H1 (cell line): ENCODE measurements around the gene APOL3. TPM values are rescaled to one million over a fixed set of nuclear protein-coding genes. Genes with fewer than 3 reads are reported as not detected.

Source experiments
- CTCF ChIA-PET: fragments of 300-600 bp; sonication (Branson Sonifier 250); formaldehyde crosslinking; loops from one replicate; lab custom pipeline; 2021; ENCODE audit not compliant: partially characterized antibody; lab: Charles Lee
- POLR2A ChIA-PET: fragments of 300-600 bp; sonication (Branson Sonifier 250); formaldehyde crosslinking; loops from one replicate; lab custom pipeline; 2021; ENCODE audit warnings: inconsistent platforms; ENCODE audit not compliant: partially characterized antibody; lab: Charles Lee
- DNase-seq, 2 experiments: peaks; one replicate each; pipeline versions ENCODE4 v3.0.0 to v3.0.0-alpha.2; 2010 to 2022; ENCODE audit warnings: low spot score in 2 of 2, low read depth in 1 of 2, mixed read lengths in 1 of 2
- FAIRE-seq: peaks from 2 replicates; lab custom pipeline; 2011; peaks lifted over from hg19 to GRCh38; lab: Jason Lieb, UNC
- H2AFZ ChIP-seq: 2 replicates; pipeline ENCODE4 v1.8.1; 2012; ENCODE audit warnings: low read length, inconsistent platforms
- H2AK5ac ChIP-seq: 2 replicates; pipeline ENCODE4 v1.6.1; 2013; ENCODE audit warnings: low read depth, low read length
- H2BK120ac ChIP-seq: replicated peaks from 2 replicates; pipeline ENCODE3; 2013; ENCODE audit warnings: low read depth, low read length, inconsistent platforms
- H2BK12ac ChIP-seq: 2 replicates; pipeline ENCODE4 v1.6.1; 2013; ENCODE audit warnings: low read depth, low read length
- H2BK15ac ChIP-seq: 2 replicates; pipeline ENCODE4 v1.6.1; 2013; ENCODE audit warnings: low read length
- H2BK20ac ChIP-seq: 2 replicates; pipeline ENCODE4 v1.6.1; 2013; ENCODE audit warnings: low read length
- H2BK5ac ChIP-seq: 2 replicates; pipeline ENCODE4 v1.6.1; 2013; ENCODE audit warnings: low read depth, low read length
- H3K14ac ChIP-seq: 2 replicates; pipeline ENCODE4 v1.6.1; 2013; ENCODE audit warnings: inconsistent platforms; ENCODE audit not compliant: insufficient read length
- H3K18ac ChIP-seq: 2 replicates; pipeline ENCODE4 v1.6.1; 2013; ENCODE audit warnings: low read length; ENCODE audit errors: extremely low read depth
- H3K23ac ChIP-seq: 2 replicates; pipeline ENCODE4 v1.6.1; 2013; ENCODE audit warnings: inconsistent platforms; ENCODE audit not compliant: insufficient read length
- H3K23me2 ChIP-seq: 2 replicates; pipeline ENCODE4 v1.6.1; 2013; ENCODE audit warnings: low read depth, low read length
- H3K27ac ChIP-seq: 2 replicates; pipeline ENCODE4 v1.6.1; 2011; ENCODE audit warnings: low read depth, low read length, inconsistent platforms
- H3K27me3 ChIP-seq, 4 experiments: replicated peaks in 1 of 4; 1 replicate in 1 of 4; 2 replicates in 3 of 4; pipeline versions ENCODE4 v1.6.1 to v1.8.1; 2011 to 2013; ENCODE audit warnings: low read length in 3 of 4, mild to moderate bottlenecking in 3 of 4, inconsistent platforms in 2 of 4, mixed read lengths in 2 of 4, moderate library complexity in 1 of 4; ENCODE audit not compliant: control insufficient read depth in 3 of 4, insufficient read depth in 3 of 4; ENCODE audit errors: extremely low read depth in 1 of 4
- H3K36me3 ChIP-seq, 4 experiments: 2 replicates each; pipeline versions ENCODE4 v1.6.1 to v1.8.1; 2011 to 2013; ENCODE audit warnings: mild to moderate bottlenecking in 4 of 4, low read length in 3 of 4, moderate library complexity in 2 of 4, control low read depth in 1 of 4, inconsistent platforms in 1 of 4; ENCODE audit not compliant: insufficient read depth in 4 of 4, control insufficient read depth in 2 of 4
- H3K4ac ChIP-seq: replicated peaks from 2 replicates; pipeline ENCODE3; 2013; ENCODE audit warnings: low read length, low read depth, mixed read lengths, inconsistent platforms; ENCODE audit not compliant: insufficient read length
- H3K4me1 ChIP-seq, 4 experiments: replicated peaks in 1 of 4; 1 replicate in 1 of 4; 2 replicates in 3 of 4; pipeline versions ENCODE4 v1.6.1 to v1.8.1; 2011 to 2013; ENCODE audit warnings: low read length in 3 of 4, inconsistent platforms in 2 of 4, mixed read lengths in 1 of 4; ENCODE audit not compliant: insufficient read depth in 4 of 4, control insufficient read depth in 3 of 4
- H3K4me2 ChIP-seq, 2 experiments: 2 replicates each; pipeline versions ENCODE4 v1.6.1 to v1.8.1; 2011 to 2013; ENCODE audit warnings: low read depth in 2 of 2, low read length in 2 of 2, control low read depth in 1 of 2, inconsistent platforms in 1 of 2, mild to moderate bottlenecking in 1 of 2; ENCODE audit not compliant: insufficient read depth in 1 of 2
- H3K4me3 ChIP-seq, 4 experiments: fragments of 200-600, 300-600 bp in 1 of 4; sonication (generic), shearing (Covaris generic), sonication (Bioruptor Twin) in 1 of 4; 2 replicates each; pipeline versions ENCODE4 v1.5.1 to v1.8.1; 2011 to 2016; ENCODE audit warnings: low read length in 4 of 4, low read depth in 3 of 4, control low read depth in 2 of 4, inconsistent platforms in 2 of 4, mild to moderate bottlenecking in 2 of 4, mixed read lengths in 1 of 4, moderate library complexity in 1 of 4; ENCODE audit not compliant: insufficient read depth in 2 of 4; ENCODE audit errors: extremely low read depth in 1 of 4
- H3K56ac ChIP-seq: replicated peaks from 2 replicates; pipeline ENCODE3; 2013; ENCODE audit warnings: low read depth, mild to moderate bottlenecking, mixed read lengths, low read length, inconsistent platforms; ENCODE audit not compliant: insufficient read length
- H3K79me1 ChIP-seq: 2 replicates; pipeline ENCODE4 v1.6.1; 2013; ENCODE audit warnings: low read depth, low read length, control low read depth
- H3K79me2 ChIP-seq, 2 experiments: 2 replicates each; pipeline versions ENCODE4 v1.6.1 to v1.8.1; 2012 to 2013; ENCODE audit warnings: low read length in 2 of 2, mild to moderate bottlenecking in 2 of 2, inconsistent platforms in 1 of 2; ENCODE audit not compliant: insufficient read depth in 2 of 2, control insufficient read depth in 1 of 2
- H3K9ac ChIP-seq, 4 experiments: replicated peaks in 1 of 4; 1 replicate in 1 of 4; 2 replicates in 3 of 4; pipeline versions ENCODE4 v1.6.1 to v1.8.1; 2011 to 2013; ENCODE audit warnings: low read depth in 3 of 4, low read length in 3 of 4, control low read depth in 2 of 4, mild to moderate bottlenecking in 2 of 4, moderate library complexity in 2 of 4, inconsistent platforms in 1 of 4; ENCODE audit errors: extremely low read depth in 1 of 4
- H3K9me3 ChIP-seq, 2 experiments: 2 replicates each; pipeline versions ENCODE4 v1.6.1 to v1.8.1; 2012 to 2013; ENCODE audit warnings: mild to moderate bottlenecking in 2 of 2, moderate library complexity in 2 of 2, control low read depth in 1 of 2, inconsistent platforms in 1 of 2, low read depth in 1 of 2, low read length in 1 of 2, mixed read lengths in 1 of 2; ENCODE audit not compliant: insufficient read depth in 2 of 2
- H4K20me1 ChIP-seq, 2 experiments: replicated peaks in 1 of 2; 2 replicates each; pipeline versions ENCODE3 to v1.8.1; 2011 to 2013; ENCODE audit warnings: inconsistent platforms in 2 of 2, low read length in 2 of 2, mild to moderate bottlenecking in 1 of 2; ENCODE audit not compliant: insufficient read depth in 2 of 2, control insufficient read depth in 1 of 2
- H4K5ac ChIP-seq: 2 replicates; pipeline ENCODE4 v1.6.1; 2013; ENCODE audit warnings: low read length, low read depth, mixed read lengths, inconsistent platforms; ENCODE audit not compliant: insufficient read length
- H4K8ac ChIP-seq: 2 replicates; pipeline ENCODE4 v1.8.0; 2013; ENCODE audit warnings: mild to moderate bottlenecking, moderate library complexity, low read length, inconsistent platforms; ENCODE audit not compliant: insufficient read depth; ENCODE audit errors: extremely low read depth
- H4K91ac ChIP-seq: replicated peaks from 2 replicates; pipeline ENCODE3; 2013; ENCODE audit warnings: low read length, mixed read lengths, inconsistent platforms; ENCODE audit not compliant: insufficient read length
- BCL11A ChIP-seq, 2 experiments: IDR thresholded peaks; one replicate each; pipeline ENCODE4 v1.6.1; 2011; ENCODE audit warnings: low read depth in 2 of 2, low read length in 2 of 2, mild to moderate bottlenecking in 2 of 2
- BRCA1 ChIP-seq: IDR thresholded peaks from 2 replicates; pipeline ENCODE4 v1.6.1; 2012; ENCODE audit warnings: low read depth, low read length, improper control_type of control experiment
- CHD1 ChIP-seq: IDR thresholded peaks from 2 replicates; pipeline ENCODE4 v1.6.1; 2012; ENCODE audit warnings: low read depth, low read length, improper control_type of control experiment
- CTBP2 ChIP-seq: IDR thresholded peaks from 2 replicates; pipeline ENCODE4 v1.7.0; 2011; ENCODE audit warnings: borderline replicate concordance, mild to moderate bottlenecking, moderate library complexity, mixed read lengths, low read length; ENCODE audit not compliant: insufficient read depth, insufficient read length
- GABPA ChIP-seq: IDR thresholded peaks from 2 replicates; pipeline ENCODE4 v1.6.1; 2011; ENCODE audit warnings: mild to moderate bottlenecking, low read length, moderate library complexity, borderline replicate concordance; ENCODE audit not compliant: insufficient read depth
- RAD21 ChIP-seq, 2 experiments: IDR thresholded peaks in 1 of 2; conservative IDR thresholded peaks in 1 of 2; 2 replicates each; pipeline ENCODE4 v1.6.1; 2011; ENCODE audit warnings: low read depth in 2 of 2, low read length in 2 of 2, improper control_type of control experiment in 1 of 2, inconsistent platforms in 1 of 2, mild to moderate bottlenecking in 1 of 2, moderate library complexity in 1 of 2
- RNF2 ChIP-seq: fragments of 200-900, 300-1000 bp; sonication (generic); IDR thresholded peaks from 2 replicates; pipeline ENCODE4 v1.7.1; 2016; ENCODE audit warnings: borderline replicate concordance, low read depth, mild to moderate bottlenecking, antibody characterized with exemption, low read length; ENCODE audit not compliant: poor library complexity, severe bottlenecking; ENCODE audit errors: missing control alignments
- WGBS, 2 experiments: shearing (Covaris generic) in 1 of 2; methylation state at CpG; one replicate each; pipeline versions ENCODE4 v1.1.6 to v1.1.7; 2013 to 2015; ENCODE audit warnings: low lambda C conversion rate in 2 of 2, mixed read lengths in 2 of 2, inconsistent platforms in 1 of 2, low coverage in 1 of 2, missing lambda C conversion rate in 1 of 2; ENCODE audit not compliant: insufficient replicate concordance in 2 of 2, insufficient coverage in 1 of 2, insufficient read length in 1 of 2; ENCODE audit errors: extremely low coverage in 1 of 2, missing lambda C conversion rate in 1 of 2; 5-methylcytosine and 5-hydroxymethylcytosine counted together
- polyA plus RNA-seq, 7 experiments: library from polyadenylated mRNA; depleted of rRNA in 3 of 7; stranded (reverse) in 5 of 7; unstranded in 2 of 7; fragments of >200 nt in 5 of 7; fragments of 200-250 nt in 2 of 7; gene quantifications; 1 replicate in 5 of 7; 2 replicates in 1 of 7; 4 replicates in 1 of 7; pipeline versions ENCODE4 v1.2.1 to v1.2.3, GENCODE V29; 2011 to 2013; ENCODE audit warnings: missing spikeins in 2 of 7, mixed read lengths in 2 of 7
- total RNA-seq: library from RNA; stranded (reverse); fragmentation: NEBNext Ultra II Directional; extraction: Animal tissue kit (Norgen Biotek cat#: 25700); gene quantifications from 2 replicates; pipeline ENCODE4 v1.2.1, GENCODE V29; 2021

The APOL3 gene
- total and polyA plus RNA-seq, 2 of the 8 experiments (the other 6 are each of a cell fraction or from before 2014, with no cell fraction given) = 0.12 TPM; not detected in 1

DNA sequence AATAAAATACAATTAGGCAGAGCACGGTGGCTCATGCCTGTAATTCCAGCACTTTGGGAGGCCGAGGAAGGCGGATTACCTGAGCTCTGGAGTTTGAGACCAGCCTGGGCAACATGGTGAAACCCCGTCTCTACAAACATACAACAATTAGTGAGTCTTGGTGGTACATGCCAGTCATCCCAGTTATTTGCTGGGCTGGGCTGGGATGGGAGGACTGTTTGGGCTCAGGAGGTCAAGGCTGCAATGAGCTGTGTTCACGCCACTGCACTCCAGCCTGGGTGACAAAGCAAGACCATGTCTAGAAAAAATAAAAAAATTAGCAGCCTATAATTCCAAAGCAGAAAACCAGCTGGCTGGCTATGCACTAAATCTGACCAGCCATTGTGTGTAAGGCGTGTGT, 35.1 kb downstream of the APOL3 start:
- H4K91ac ChIP-seq = no peak overlapping the region
- FAIRE-seq = no peak
- no peak overlapping the region for H3K23ac ChIP-seq
- H2BK5ac ChIP-seq = no peak overlapping the region
- no peak overlapping the region for H2BK15ac ChIP-seq
- no peaks in the 10 kb centered on the region for H3K23me2 ChIP-seq
- H3K18ac ChIP-seq = no peak overlapping the region
- H4K20me1 ChIP-seq = no peaks in the 10 kb centered on the region
- no peak overlapping the region for H3K9ac ChIP-seq
- no peak overlapping the region for H3K56ac ChIP-seq
- H3K27me3 ChIP-seq = peaks cover 0 to 6% (median 2%) of the 10 kb centered on the region in 4 experiments; a peak in 3 of 7 replicates
- H2AK5ac ChIP-seq = no peak overlapping the region
- H2BK20ac ChIP-seq = no peak overlapping the region
- no peak overlapping the region for H2AFZ ChIP-seq
- no peaks in the 10 kb centered on the region for H3K9me3 ChIP-seq
- peaks cover 0 to 4% (median 0%) of the 10 kb centered on the region in 4 experiments; a peak in 1 of 7 replicates for H3K4me1 ChIP-seq
- TF ChIP-seq RNF2 = no peak
- no peak for TF ChIP-seq BRCA1
- no peak for TF ChIP-seq BCL11A (IDR thresholded peaks at IDR 0.05; ENCODE audit: low read depth in 2 of 2, low read length in 2 of 2)
- TF ChIP-seq RAD21 (IDR thresholded peaks at IDR 0.05 in 1 of 2, conservative IDR thresholded peaks at IDR 0.05 in 1 of 2; ENCODE audit: low read depth in 2 of 2, low read length in 2 of 2) = no peak
- no peak for TF ChIP-seq CTBP2
- no peak for TF ChIP-seq CHD1
- no peak for TF ChIP-seq GABPA
- DNase-seq = no peak
- H3K36me3 ChIP-seq = no peaks in the 10 kb centered on the region
- H3K27ac ChIP-seq = no peak overlapping the region
- CTCF ChIA-PET = interaction anchor here (0.6 to 3.0 kb wide), 17 partner anchors 9 to 495 kb away, joined by 3 to 16 read pairs (median 3); no protein-coding TSS in a partner anchor
- POLR2A ChIA-PET = interaction anchor here (1.4 kb wide), 1 partner anchor 9 kb away, joined by 3 read pairs; no protein-coding TSS in a partner anchor
- H3K79me1 ChIP-seq = no peaks in the 10 kb centered on the region
- H3K79me2 ChIP-seq = no peaks in the 10 kb centered on the region
- no peak overlapping the region for H2BK120ac ChIP-seq
- H3K4me3 ChIP-seq = no peak overlapping the region
- no peak overlapping the region for H4K8ac ChIP-seq
- H4K5ac ChIP-seq = no peak overlapping the region
- H2BK12ac ChIP-seq = no peak overlapping the region
- H3K4me2 ChIP-seq = no peak overlapping the region
- WGBS, 2 experiments = 87% methylated on average over 6 of the region's 6 CpGs; no CpG with 5 or more reads in 1 of the 2 experiments
- H3K4ac ChIP-seq = no peak overlapping the region
- H3K14ac ChIP-seq = no peak overlapping the region
